ENCODE data around the gene GIPR.
"Not testable (repeated sequence)": the region's sequence is repeated elsewhere in the genome, so short reads cannot be mapped to it uniquely, and the experiment has no call there.

GIPR gene

GRCh38 chr19:45646345-45646698, 21.7 kb upstream of the GIPR start:
- no peak for DNase-seq

- DNase-seq, result no peak
These were observed 17.3 kb upstream of the GIPR start for GRCh38 chr19:45650722-45651121.

DNA sequence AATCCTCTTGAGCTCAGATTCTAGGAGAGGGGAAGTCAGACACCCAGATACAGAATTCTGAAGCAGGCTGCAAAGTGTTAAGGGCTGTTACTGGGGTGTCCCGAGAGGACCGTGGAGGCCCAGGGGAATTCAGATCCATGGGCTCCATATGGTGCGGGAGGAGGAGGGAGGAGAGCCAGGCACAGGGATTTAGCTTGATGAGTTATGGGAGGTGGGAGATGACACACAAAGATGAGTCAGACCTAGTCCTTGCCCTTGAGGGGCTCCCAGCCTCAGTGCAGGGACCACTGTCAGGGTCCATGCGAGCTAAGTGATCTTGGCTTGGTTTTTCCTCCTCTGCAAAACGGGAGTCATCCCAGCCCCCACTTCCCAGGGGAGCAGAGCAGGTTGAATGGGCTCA, 14.4 kb upstream of the GIPR start:
- DNase-seq, result no peak

- DNase-seq, result no peak
These were observed 12.9 kb upstream of the GIPR start for GRCh38 chr19:45655073-45655472.

DNA sequence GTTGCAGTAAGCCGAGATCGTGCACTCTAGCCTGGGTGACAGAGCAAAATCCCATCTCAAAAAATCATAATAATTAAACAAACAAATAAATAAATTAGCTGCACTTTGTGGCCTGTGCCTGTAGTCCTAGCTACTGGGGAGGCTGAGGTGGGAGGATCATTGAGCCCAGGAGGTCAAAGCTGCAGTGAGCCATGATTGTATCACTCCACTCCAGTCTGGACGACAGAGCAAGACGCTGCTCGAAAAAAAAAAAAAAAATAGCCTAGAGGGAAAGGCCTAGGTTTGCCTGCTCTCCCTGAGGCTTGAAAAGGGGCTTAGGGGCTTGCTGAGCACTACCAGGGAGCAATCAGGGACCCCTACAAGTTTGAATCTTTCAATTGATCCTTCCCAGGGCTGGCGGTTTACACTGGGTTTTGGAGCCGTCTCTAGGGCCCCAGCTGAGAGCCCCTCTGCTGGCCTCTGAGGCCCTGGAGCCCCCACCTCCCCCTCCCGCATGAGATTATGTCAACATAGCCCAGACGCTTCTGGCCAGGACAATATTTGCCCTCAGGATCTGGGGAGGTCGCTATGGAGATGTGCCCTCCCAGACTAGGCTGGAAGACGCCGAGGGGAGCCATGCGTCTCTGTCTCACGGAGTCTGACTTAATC, 10.4 kb upstream of the GIPR start:
- no peak for DNase-seq

GRCh38 chr19:45659096-45659729, 8.8 kb upstream of the GIPR start:
- DNase-seq, result no peak

DNA sequence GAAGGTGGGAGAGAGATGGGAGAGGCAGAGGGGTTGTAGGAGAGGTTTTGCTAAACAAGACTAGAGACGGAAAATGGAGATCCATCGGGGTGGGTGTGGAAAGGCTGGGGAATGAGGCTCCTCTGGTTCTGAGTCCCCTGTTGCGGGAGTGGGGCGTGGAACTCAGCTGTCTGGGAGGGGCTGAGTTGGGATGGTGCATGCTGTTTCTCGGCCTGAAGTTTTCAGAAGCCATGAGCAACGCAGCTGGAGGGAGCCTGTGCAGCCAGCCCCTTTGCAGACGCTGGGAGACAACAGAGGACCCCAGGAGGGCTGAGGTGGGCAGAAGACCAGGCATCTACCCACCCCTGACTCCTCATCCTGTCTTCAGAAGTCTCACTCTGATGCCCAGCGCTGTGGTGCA, 7.4 kb upstream of the GIPR start:
- no peak for DNase-seq

DNA sequence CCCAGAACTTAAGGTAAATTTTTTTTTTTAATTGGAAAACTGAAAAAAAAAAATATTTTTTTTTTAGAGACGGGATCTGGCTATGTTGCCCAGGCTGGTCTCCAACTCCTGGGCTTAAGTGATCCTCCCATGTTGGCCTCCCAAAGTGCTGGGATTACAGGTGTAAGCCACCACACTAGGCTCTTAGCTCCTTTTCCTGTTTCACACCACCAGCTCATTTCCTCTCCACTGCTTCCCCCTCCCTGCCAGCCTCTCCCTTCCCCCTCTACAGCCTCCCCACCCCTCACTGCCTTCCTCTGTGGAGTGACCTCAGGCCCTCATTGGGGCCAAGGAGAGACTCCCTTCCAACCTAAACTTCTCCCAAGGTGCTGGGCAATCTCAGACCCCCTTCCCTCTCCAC, 4.2 kb upstream of the GIPR start:
- DNase-seq, result no peak

DNA sequence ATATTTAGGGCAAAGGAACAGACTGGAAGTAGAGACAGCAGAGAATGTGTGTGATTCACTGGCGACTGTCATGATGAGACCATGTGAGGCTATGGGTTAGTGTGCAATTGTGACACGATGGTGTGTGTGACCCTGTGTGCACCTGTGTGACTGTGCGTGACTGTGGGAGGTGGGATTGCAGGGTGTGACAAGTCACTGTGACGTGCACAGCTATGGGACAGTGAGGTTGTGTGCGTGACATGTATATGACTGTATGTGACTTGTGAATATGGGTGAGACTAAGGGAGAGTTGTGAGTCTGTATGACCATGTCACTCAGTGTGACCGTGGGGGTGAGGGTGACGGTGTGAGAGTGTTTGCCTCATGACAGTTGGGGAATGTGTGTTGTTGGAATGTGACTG, 3.4 kb upstream of the GIPR start:
- no peak for DNase-seq

DNA sequence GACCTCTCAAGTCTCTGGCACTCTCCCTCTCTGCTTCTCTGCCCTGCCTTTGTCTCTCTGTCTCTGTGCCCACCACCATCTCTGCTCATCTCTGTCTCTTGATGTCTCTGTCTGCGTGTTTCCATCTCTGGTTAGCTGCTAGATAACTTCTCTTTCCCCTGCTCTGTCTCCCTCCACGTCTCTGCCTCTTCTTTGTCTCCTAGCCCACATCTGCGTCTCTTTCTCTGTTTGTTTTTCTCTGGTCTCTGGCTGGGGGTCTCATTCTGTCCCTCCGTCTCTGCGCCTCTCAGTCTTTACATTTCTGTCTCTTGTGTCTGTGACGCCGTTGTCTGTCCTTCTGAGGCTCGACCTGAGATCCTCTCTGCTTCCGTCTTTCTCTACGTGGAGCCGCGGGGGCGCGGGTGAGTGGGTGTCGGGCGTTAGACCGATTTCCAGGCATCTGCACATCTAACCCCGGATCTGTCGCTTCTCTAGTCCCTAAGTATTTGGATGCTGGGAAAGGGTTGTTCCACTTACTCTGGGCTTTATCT, 386 bp downstream of the GIPR start:
- DNase-seq, result no peak

- DNase-seq, result no peak
These were observed 2.8 kb downstream of the GIPR start for GRCh38 chr19:45670670-45671453.

- DNase-seq, result no peak
These were observed 6.9 kb downstream of the GIPR start for GRCh38 chr19:45674946-45675345.

DNA sequence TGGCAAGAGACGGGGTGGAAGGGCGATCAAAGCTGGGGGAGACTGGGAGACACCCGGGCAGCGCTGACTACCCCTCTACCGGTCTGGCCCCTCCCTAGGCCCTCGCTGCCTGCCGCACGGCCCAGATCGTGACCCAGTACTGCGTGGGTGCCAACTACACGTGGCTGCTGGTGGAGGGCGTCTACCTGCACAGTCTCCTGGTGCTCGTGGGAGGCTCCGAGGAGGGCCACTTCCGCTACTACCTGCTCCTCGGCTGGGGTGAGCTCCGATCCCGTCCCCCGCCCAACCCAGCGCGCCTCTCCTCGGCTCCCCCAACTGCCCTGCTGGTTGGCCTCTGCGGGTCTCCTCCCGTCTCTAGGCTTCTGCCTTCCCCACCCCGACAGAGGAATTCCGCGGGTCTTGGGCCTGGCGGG, 8.8 kb downstream of the GIPR start:
- DNase-seq, result peak; percentile 41

DNA sequence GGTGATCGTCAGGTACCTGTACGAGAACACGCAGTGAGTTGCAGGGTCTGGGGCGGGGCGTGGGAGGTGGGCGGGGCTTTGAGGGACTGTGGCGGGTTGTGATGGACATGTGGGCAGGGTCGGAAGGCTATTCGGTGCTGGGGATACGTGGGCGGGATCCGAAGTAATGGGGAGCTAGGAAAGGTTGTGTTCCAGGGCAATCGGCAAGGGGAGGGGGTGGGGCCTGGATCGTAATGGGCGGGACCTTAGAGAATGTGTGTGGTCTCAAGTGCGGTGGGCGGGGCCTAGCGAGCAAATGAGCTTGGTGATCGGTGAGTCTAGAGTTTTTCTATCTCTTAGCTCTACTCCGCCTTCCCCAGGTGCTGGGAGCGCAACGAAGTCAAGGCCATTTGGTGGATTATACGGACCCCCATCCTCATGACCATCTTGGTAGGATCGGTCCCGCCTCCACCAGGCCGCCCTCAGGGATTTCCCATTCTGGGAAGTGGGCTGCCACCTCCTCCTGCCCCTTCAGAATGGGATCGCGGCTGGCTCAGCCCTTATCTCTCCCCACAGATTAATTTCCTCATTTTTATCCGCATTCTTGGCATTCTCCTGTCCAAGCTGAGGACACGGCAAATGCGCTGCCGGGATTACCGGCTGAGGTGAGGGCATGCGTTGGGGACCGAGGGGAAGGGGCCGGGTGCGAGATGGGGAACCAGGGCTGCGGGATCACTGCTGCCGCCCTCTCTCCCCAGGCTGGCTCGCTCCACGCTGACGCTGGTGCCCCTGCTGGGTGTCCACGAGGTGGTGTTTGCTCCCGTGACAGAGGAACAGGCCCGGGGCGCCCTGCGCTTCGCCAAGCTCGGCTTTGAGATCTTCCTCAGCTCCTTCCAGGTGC, 9.6 kb downstream of the GIPR start:
- peak; percentile 78 for DNase-seq

DNA sequence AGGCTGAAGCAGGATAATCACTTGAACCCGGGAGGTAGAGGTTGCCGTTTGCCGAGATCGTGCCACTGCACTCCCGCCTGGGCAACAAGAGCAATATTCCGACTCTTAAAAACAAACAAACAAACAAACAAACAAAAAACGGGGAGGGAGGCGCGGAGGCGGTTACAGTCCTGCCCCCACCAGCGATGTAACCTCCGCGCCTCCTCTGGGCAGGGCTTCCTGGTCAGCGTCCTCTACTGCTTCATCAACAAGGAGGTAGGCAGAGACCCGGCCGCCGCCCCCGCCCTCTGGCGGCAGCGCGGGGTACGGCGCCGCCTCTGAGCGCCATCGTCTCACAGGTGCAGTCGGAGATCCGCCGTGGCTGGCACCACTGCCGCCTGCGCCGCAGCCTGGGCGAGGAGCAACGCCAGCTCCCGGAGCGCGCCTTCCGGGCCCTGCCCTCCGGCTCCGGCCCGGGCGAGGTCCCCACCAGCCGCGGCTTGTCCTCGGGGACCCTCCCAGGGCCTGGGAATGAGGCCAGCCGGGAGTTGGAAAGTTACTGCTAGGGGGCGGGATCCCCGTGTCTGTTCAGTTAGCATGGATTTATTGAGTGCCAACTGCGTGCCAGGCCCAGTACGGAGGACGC, 13.5 kb downstream of the GIPR start:
- DNase-seq, result peak; percentile 74

DNA sequence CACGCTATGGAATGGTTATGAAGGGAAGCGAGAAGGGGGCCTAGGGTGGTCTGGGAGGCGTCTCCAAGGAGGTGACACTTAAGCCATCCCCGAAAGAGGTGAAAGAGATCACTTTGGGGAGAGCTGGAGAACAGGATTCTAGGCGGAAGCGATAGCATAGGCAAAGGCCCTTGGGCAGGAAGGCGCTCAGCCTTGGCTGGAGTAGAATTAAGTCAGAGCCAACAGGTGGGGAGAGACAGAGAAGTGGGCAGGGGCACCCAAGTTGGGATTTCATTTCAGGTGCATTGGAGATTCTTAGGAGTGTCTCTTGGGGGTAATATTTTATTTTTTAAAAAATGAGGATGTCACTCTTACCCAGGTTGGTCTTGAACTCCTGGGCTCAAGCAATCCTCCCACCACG, 14.1 kb downstream of the GIPR start:
- no peak for DNase-seq

DNA sequence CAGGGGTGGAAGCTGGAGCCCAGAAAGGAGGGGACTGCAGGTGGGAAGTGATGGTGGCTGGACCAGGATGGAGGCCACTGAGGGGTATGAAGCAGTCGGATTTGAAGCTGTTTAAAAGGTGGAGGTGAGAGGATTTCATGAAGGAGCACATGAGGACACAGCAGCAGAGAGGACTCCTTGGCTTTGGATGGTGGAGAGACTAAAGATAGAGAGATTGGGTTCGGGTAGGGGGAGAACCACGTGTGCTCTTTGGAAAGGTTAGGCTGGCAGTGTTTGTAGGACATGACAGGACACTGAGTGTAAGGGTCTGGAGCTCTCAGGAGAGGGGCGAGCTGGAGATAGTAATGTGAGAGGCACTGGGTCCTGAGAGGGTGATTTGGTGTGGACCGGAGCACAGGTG, 14.9 kb downstream of the GIPR start:
- no peak for DNase-seq

GRCh38 chr19:45685045-45685444, 17.0 kb downstream of the GIPR start:
- DNase-seq, result not testable (repeated sequence)

DNA sequence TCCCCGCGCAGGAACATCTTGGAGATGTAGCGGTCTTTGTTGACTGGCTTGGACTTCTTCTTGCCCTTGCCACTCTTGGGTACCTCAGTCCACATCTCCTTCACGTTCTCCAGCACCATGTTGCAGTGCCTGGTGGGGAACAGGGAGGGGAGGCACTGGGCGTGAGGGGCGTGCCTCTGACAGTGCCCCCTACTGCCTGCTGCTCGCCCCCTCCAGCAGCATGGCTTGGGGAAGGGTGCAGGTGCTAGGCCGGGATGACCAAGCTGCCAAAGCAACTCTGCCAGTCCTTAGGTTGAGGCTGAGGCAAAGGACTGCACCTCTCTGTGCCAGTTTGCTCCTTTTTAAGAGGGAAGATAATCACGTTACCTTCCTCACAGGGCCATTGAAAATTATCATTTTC, 19.6 kb downstream of the GIPR start:
- DNase-seq, result no peak

- DNase-seq, result peak; percentile 89
These were observed 23.6 kb downstream of the GIPR start, which contains the start of gene SNRPD2 for GRCh38 chr19:45691516-45692186. Gene SNRPD2, minus strand, starts transcription at chr19:45691953. Its CDS starts 65 bp downstream, at chr19:45691888.
